GM18517 (cell line): Measurements from ENCODE around the gene ZNF141.
"Not testable (repeated sequence)": the region's sequence is repeated elsewhere in the genome, so short reads cannot be mapped to it uniquely, and the experiment has no call there.

Experiments used
- ATAC-seq: cut with Tn5 transposase; IDR thresholded peaks from one replicate; pipeline ENCODE4 v1.9.1; 2021; ENCODE audit warnings: mild to moderate bottlenecking, moderate library complexity; ENCODE audit not compliant: unreplicated experiment

The ZNF141 gene

GRCh38 chr4:337143-337931, at the start of gene ZNF141:
TSS of gene ZNF141 (plus strand) at chr4:337814. CDS start at chr4:337984, 170 bp downstream.
- ATAC-seq = peak; percentile 97

GRCh38 chr4:288891-289290, 48.7 kb upstream of the ZNF141 start:
- ATAC-seq = no peak

GRCh38 chr4:294732-295131, 42.9 kb upstream of the ZNF141 start:
- ATAC-seq = no peak

- no peak for ATAC-seq
Measured at GRCh38 chr4:302381-302780, 35.2 kb upstream of the ZNF141 start.

- ATAC-seq = not testable (repeated sequence)
Measured at GRCh38 chr4:304516-304915, 33.1 kb upstream of the ZNF141 start.

GRCh38 chr4:304969-305680, 32.5 kb upstream of the ZNF141 start, which contains the start of gene ZNF732:
TSS of gene ZNF732 (minus strand) at chr4:305474. CDS start at chr4:305310, 164 bp downstream.
- ATAC-seq = no peak

- no peak for ATAC-seq
Measured at GRCh38 chr4:306551-306961, 31.1 kb upstream of the ZNF141 start.

GRCh38 chr4:309807-310206, 27.8 kb upstream of the ZNF141 start:
- ATAC-seq = no peak

GRCh38 chr4:314296-314903, 23.2 kb upstream of the ZNF141 start:
- no peak for ATAC-seq

GRCh38 chr4:328729-329128, 8.9 kb upstream of the ZNF141 start:
- ATAC-seq = no peak

- no peak for ATAC-seq
Measured at GRCh38 chr4:335515-335914, 2.1 kb upstream of the ZNF141 start.

- no peak for ATAC-seq
Measured at GRCh38 chr4:336099-336892, 1.3 kb upstream of the ZNF141 start.

GRCh38 chr4:336893-337142, 796 bp upstream of the ZNF141 start:
- no peak for ATAC-seq

- ATAC-seq = peak; percentile 30
Measured at GRCh38 chr4:337932-338758, 531 bp downstream of the ZNF141 start.

GRCh38 chr4:338759-339097, 1.1 kb downstream of the ZNF141 start:
- ATAC-seq = no peak

- no peak for ATAC-seq
Measured at GRCh38 chr4:340011-340410, 2.4 kb downstream of the ZNF141 start.

- ATAC-seq = no peak
Measured at GRCh38 chr4:373062-373839, 35.6 kb downstream of the ZNF141 start.

GRCh38 chr4:374298-375160, 36.9 kb downstream of the ZNF141 start:
- no peak for ATAC-seq
